CD4-positive, CD25-positive, alpha-beta regulatory T cell (primary cell): ENCODE results near the gene DGKB. TPM values are rescaled to one million over a fixed set of nuclear protein-coding genes. Genes with fewer than 3 reads are reported as not detected.

Experiments
- ATAC-seq, 2 donors: fragments of 150-1000 bp; cut with Tn5 transposase; one replicate each; pipeline ENCODE4 v1.10.0; 2021; ENCODE audit warnings: low read depth in 2 of 2, moderate number of reproducible peaks in 2 of 2, moderate library complexity in 1 of 2
- DNase-seq, 3 donors: peaks; one replicate each; pipeline versions ENCODE4 v3.0.0 to v3.0.0-alpha.2; 2012 to 2022; ENCODE audit warnings: mixed read lengths in 1 of 3
- H3K27ac ChIP-seq: one replicate; pipeline ENCODE4 v1.7.0; 2013; ENCODE audit warnings: mild to moderate bottlenecking, low read length; ENCODE audit not compliant: insufficient read depth, poor library complexity, severe bottlenecking
- H3K27me3 ChIP-seq: one replicate; pipeline ENCODE4 v1.7.0; 2013; ENCODE audit warnings: low read length; ENCODE audit not compliant: control insufficient read depth, insufficient read depth
- H3K36me3 ChIP-seq: one replicate; pipeline ENCODE4 v1.7.0; 2013; ENCODE audit warnings: mild to moderate bottlenecking, low read length, moderate library complexity; ENCODE audit not compliant: control insufficient read depth, insufficient read depth
- H3K4me1 ChIP-seq: 2 replicates; pipeline ENCODE4 v1.7.0; 2013; ENCODE audit warnings: mild to moderate bottlenecking, low read length; ENCODE audit not compliant: insufficient read depth, control insufficient read depth, poor library complexity, severe bottlenecking
- H3K4me3 ChIP-seq: one replicate; pipeline ENCODE4 v1.7.0; 2013; ENCODE audit warnings: low read depth, mild to moderate bottlenecking, low read length, moderate library complexity
- H3K9me3 ChIP-seq, 2 experiments: 1 replicate in 1 of 2; 2 replicates in 1 of 2; pipeline ENCODE4 v1.7.0; 2013; ENCODE audit warnings: low read length in 2 of 2, mild to moderate bottlenecking in 1 of 2, moderate library complexity in 1 of 2; ENCODE audit not compliant: control insufficient read depth in 2 of 2
- H3K27ac Mint-ChIP-seq, 3 donors: one replicate each; pipeline ENCODE4 v1.8.0; 2020 to 2022; ENCODE audit warnings: mild to moderate bottlenecking in 3 of 3, mixed read lengths in 3 of 3, moderate library complexity in 2 of 3
- H3K27me3 Mint-ChIP-seq: one replicate; pipeline ENCODE4 v1.8.0; 2022; ENCODE audit warnings: mild to moderate bottlenecking, mixed read lengths
- H3K36me3 Mint-ChIP-seq: one replicate; pipeline ENCODE4 v1.8.0; 2020; ENCODE audit warnings: mixed read lengths
- H3K4me1 Mint-ChIP-seq, 4 donors: one replicate each; pipeline ENCODE4 v1.8.0; 2020 to 2022; ENCODE audit warnings: mixed read lengths in 4 of 4, mild to moderate bottlenecking in 1 of 4
- H3K4me3 Mint-ChIP-seq, 4 donors: one replicate each; pipeline ENCODE4 v1.8.0; 2020 to 2022; ENCODE audit warnings: mild to moderate bottlenecking in 4 of 4, mixed read lengths in 4 of 4, moderate library complexity in 3 of 4
- H3K9me3 Mint-ChIP-seq, 7 donors: one replicate each; pipeline ENCODE4 v1.8.0; 2020 to 2022; ENCODE audit warnings: mixed read lengths in 7 of 7, mild to moderate bottlenecking in 3 of 7, moderate library complexity in 2 of 7
- polyA plus RNA-seq, 4 donors: library from polyadenylated mRNA; unstranded; fragments of 300-500 nt; fragmentation: Illumina TruSeq; gene quantifications; one replicate each; pipeline ENCODE4 v1.2.3, GENCODE V29; 2021
- total RNA-seq: library from RNA; stranded (reverse); gene quantifications from one replicate; pipeline ENCODE4 v1.2.3, GENCODE V29; 2022

Gene DGKB
- total and polyA plus RNA-seq, 5 donors from 2014 or later = not detected

DNA sequence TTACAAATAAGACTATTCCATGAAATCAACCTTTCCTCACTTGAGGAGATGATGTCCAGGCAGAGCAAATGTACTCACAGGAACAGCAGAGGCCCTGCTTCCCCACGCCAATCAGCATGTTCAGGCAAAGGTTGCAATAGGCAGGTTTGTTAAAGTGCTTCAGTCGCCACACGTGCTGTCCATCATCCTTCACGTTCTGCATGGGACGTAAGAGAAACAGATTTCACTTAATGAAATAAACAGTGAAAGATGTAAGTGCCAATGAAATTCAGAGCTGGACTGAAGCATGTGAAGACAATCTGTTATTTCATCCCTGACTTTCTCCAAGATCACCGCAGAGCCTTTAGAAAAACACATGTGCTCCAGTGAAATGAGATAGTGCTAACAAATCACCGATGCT, 217.4 kb downstream of the DGKB start:
- ATAC-seq = no peak
- no peaks in the 10 kb centered on the region for H3K4me1 Mint-ChIP-seq
- H3K27me3 Mint-ChIP-seq = no peaks in the 10 kb centered on the region

DNA sequence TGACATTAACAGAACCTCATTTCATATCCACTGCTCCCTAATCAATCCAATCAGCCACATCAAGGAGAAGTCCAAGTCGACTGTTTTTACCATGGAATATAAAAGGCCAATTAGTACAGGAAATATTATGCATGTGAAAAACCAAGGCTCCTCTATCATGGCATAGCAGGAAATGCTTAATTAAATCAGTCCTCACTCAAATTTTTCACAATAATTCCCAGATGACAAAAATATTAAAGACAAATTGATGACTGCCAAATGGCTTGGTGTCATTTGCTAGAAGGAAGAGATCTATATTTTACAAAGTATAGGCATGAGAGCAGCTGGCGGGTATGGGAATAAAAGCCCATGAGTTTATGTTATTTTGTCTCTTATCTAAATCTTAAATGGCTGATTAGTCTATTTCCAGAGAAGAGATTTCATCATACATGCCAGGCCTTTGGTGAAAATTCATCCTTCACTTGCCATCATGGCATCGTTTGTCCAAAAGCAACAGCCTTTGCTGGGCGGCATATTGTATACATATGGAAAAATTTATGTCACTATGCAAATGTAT, 219.6 kb downstream of the DGKB start:
- H3K4me1 ChIP-seq = no peaks in the 10 kb centered on the region
- no peaks in the 10 kb centered on the region for H3K9me3 ChIP-seq
- no peak overlapping the region for H3K27ac Mint-ChIP-seq
- H3K36me3 Mint-ChIP-seq = no peaks in the 10 kb centered on the region
- ATAC-seq (no peak), DNase-seq (no peak)
- H3K9me3 Mint-ChIP-seq = peaks cover 0 to 3% (median 0%) of the 10 kb centered on the region in 7 donors
- H3K4me1 Mint-ChIP-seq = no peaks in the 10 kb centered on the region
- H3K27ac ChIP-seq = no peak overlapping the region
- H3K4me3 Mint-ChIP-seq = no peak overlapping the region
- no peaks in the 10 kb centered on the region for H3K36me3 ChIP-seq
- no peaks in the 10 kb centered on the region for H3K27me3 Mint-ChIP-seq
- no peak overlapping the region for H3K4me3 ChIP-seq
- no peaks in the 10 kb centered on the region for H3K27me3 ChIP-seq

More for the DNA sequence above, 217.4 kb downstream of the DGKB start:
- H3K27me3 ChIP-seq = no peaks in the 10 kb centered on the region
- no peak overlapping the region for H3K27ac ChIP-seq
- H3K9me3 Mint-ChIP-seq = no peaks in the 10 kb centered on the region
- H3K27ac Mint-ChIP-seq = no peak overlapping the region
- no peak overlapping the region for H3K4me3 Mint-ChIP-seq
- no peak overlapping the region for H3K4me3 ChIP-seq
- no peaks in the 10 kb centered on the region for H3K9me3 ChIP-seq
- DNase-seq = no peak
- H3K36me3 Mint-ChIP-seq = no peaks in the 10 kb centered on the region
- H3K4me1 ChIP-seq = no peaks in the 10 kb centered on the region
- H3K36me3 ChIP-seq = no peaks in the 10 kb centered on the region

DNA sequence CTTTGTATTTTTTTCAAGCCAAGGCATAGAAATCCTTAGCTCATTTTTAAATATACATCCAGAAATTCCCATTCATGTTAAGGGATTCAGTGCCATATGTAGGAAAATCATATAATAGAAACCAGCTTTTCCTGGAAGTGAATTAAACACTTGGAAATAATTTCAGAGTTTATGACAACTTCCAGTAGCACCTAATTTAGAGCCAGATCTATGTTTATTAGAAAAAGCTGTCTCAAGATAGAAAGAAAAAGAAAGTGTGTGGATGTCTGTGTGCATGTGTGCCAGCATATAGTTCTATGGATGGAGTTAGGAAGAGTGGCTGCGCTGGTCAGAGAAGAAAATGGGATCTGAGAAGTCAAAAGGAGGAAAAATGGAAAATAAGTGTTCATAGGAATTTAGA, 225.7 kb downstream of the DGKB start:
- no peaks in the 10 kb centered on the region for H3K36me3 Mint-ChIP-seq
- no peak overlapping the region for H3K27ac Mint-ChIP-seq
- no peaks in the 10 kb centered on the region for H3K27me3 Mint-ChIP-seq
- no peak overlapping the region for H3K4me3 Mint-ChIP-seq
- H3K36me3 ChIP-seq = no peaks in the 10 kb centered on the region
- H3K9me3 ChIP-seq = no peaks in the 10 kb centered on the region
- no peak overlapping the region for H3K27ac ChIP-seq
- H3K9me3 Mint-ChIP-seq = peaks cover 0 to 11% (median 1%) of the 10 kb centered on the region in 7 donors
- H3K4me1 Mint-ChIP-seq = no peaks in the 10 kb centered on the region
- ATAC-seq = no peak
- DNase-seq = no peak
- H3K4me1 ChIP-seq = no peaks in the 10 kb centered on the region
- no peak overlapping the region for H3K4me3 ChIP-seq
- H3K27me3 ChIP-seq = no peaks in the 10 kb centered on the region

DNA sequence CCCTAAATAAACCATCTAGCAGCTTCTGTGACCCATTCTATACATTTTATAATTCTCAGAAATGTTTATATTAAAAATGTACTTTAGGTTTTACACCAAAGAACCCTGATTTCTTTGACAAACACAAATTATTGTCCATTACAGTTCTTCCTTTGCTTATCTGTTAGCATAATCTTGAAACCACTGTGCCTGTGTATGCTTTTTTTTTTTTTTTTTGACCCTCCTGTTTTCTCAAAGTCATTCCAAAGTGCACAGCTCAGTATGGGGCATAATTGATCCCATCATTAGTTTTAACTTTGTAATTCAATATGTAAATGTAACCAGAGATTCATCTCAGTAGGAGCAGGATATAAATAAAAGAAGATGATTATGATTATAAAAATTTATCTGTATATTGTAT, 229.3 kb downstream of the DGKB start:
- H3K27ac Mint-ChIP-seq = no peak overlapping the region
- Histone ChIP-seq H3K9me3 (no peaks in the 10 kb centered on the region), H3K36me3 (no peaks in the 10 kb centered on the region), H3K4me1 (no peaks in the 10 kb centered on the region), H3K27me3 (no peaks in the 10 kb centered on the region), H3K27ac (no peak overlapping the region), H3K4me3 (no peak overlapping the region)
- ATAC-seq = no peak
- DNase-seq = no peak
- H3K4me1 Mint-ChIP-seq = no peaks in the 10 kb centered on the region
- H3K9me3 Mint-ChIP-seq = peaks cover 1 to 16% (median 2%) of the 10 kb centered on the region in 7 donors
- no peak overlapping the region for H3K4me3 Mint-ChIP-seq
- H3K27me3 Mint-ChIP-seq = no peaks in the 10 kb centered on the region
- H3K36me3 Mint-ChIP-seq = no peaks in the 10 kb centered on the region

DNA sequence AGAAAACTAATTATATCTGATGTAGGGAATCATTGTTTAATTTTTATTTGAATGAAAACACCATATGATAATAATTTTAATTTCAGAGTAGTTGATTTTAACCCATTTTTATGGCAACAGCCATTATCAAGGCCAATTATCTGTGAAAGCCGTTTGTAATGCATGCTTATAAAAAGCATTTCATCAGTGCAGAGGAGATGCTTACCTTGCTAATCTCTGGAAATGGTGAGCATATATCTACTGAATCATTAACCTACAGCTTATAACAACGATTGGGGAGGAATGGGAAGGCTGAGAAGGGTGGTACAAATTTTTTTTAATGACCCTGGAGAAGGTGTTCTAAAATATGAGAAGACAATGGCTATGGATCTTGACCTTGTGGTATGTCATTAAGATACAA, 235.6 kb downstream of the DGKB start:
- H3K27ac Mint-ChIP-seq = no peak overlapping the region
- no peaks in the 10 kb centered on the region for H3K36me3 ChIP-seq
- H3K4me3 Mint-ChIP-seq = no peak overlapping the region
- peaks cover 0 to 17% (median 3%) of the 10 kb centered on the region in 7 donors for H3K9me3 Mint-ChIP-seq
- ATAC-seq = no peak
- no peaks in the 10 kb centered on the region for H3K27me3 Mint-ChIP-seq
- DNase-seq = no peak
- no peaks in the 10 kb centered on the region for H3K4me1 Mint-ChIP-seq
- H3K4me3 ChIP-seq = no peak overlapping the region
- H3K36me3 Mint-ChIP-seq = no peaks in the 10 kb centered on the region
- H3K4me1 ChIP-seq = no peaks in the 10 kb centered on the region
- no peak overlapping the region for H3K27ac ChIP-seq
- H3K9me3 ChIP-seq = no peaks in the 10 kb centered on the region
- no peaks in the 10 kb centered on the region for H3K27me3 ChIP-seq

DNA sequence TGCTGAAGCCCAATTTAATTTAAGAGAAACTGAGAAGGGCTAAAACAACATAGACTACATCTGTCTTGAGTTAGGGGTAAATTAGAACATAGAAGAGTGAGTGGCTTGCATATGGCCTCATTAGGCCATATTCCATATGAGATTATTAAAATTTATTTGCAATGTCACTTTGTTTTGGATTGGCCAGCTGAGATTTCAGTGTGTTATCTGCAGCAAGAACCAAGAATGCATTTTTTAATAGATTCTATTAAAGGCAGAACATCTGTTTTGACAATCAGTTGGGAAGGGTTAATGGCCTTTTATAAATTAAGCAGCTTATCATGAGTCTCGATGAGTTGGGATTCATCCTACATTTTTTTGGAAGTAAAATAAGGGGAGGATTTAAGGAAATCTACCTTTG, 236.2 kb downstream of the DGKB start:
- Mint-ChIP-seq H3K9me3 (peaks cover 0 to 17% (median 3%) of the 10 kb centered on the region in 7 donors), H3K27ac (no peak overlapping the region), H3K4me1 (no peaks in the 10 kb centered on the region), H3K27me3 (no peaks in the 10 kb centered on the region), H3K4me3 (no peak overlapping the region), H3K36me3 (no peaks in the 10 kb centered on the region)
- no peaks in the 10 kb centered on the region for H3K36me3 ChIP-seq
- no peak overlapping the region for H3K4me3 ChIP-seq
- DNase-seq (no peak), ATAC-seq (no peak)
- H3K27me3 ChIP-seq = no peaks in the 10 kb centered on the region
- H3K27ac ChIP-seq = no peak overlapping the region
- no peaks in the 10 kb centered on the region for H3K9me3 ChIP-seq
- H3K4me1 ChIP-seq = no peaks in the 10 kb centered on the region

DNA sequence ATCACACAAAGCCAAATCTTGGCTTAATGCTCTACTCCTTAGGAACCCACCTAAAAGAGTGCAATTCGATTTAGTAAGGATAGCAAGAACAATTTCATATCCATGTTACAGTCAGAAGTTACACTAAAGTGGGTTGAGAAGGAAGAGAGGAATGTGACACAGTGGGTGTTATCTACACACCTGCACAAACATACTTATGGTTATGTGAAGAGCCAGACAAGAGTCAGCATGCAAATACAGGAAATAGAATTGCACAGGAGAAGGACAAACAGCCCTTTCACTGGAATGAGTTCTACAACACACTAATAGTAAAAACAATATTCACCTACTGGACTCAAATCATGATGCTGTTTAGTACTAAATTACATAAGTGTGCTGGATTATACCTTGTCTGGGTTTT, 262.8 kb downstream of the DGKB start:
- Mint-ChIP-seq H3K4me1 (no peaks in the 10 kb centered on the region), H3K9me3 (peaks cover 0 to 13% (median 5%) of the 10 kb centered on the region in 7 donors), H3K36me3 (no peaks in the 10 kb centered on the region), H3K27me3 (no peaks in the 10 kb centered on the region), H3K4me3 (no peak overlapping the region), H3K27ac (no peak overlapping the region)
- DNase-seq (no peak), ATAC-seq (no peak)
- no peaks in the 10 kb centered on the region for H3K4me1 ChIP-seq
- H3K27me3 ChIP-seq = no peaks in the 10 kb centered on the region
- H3K9me3 ChIP-seq = peaks cover 7% of the 10 kb centered on the region in 2 experiments
- no peak overlapping the region for H3K27ac ChIP-seq
- H3K4me3 ChIP-seq = no peak overlapping the region
- no peaks in the 10 kb centered on the region for H3K36me3 ChIP-seq

DNA sequence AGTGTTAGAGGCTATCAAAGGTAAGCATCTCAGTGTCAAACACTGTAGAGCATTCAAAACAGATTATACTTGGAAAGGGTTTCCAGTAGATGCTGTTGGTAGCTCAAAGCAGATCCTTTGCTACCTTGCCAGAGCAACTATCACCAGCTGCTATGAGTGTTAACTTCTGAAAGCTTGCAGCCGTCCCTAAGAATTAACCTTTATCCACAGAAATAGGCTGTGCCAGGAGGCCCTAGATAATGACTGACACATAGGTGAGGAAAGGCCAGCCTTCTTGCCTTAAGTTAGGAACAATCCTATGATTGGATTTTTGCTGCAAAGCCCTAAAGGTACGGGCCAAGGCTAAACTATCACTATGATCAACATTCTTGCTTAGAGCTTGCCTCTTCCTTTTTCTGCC, 263.2 kb downstream of the DGKB start:
- no peak for DNase-seq
- H3K4me3 Mint-ChIP-seq = no peak overlapping the region
- no peak overlapping the region for H3K4me3 ChIP-seq
- H3K9me3 ChIP-seq = peaks cover 3 to 6% of the 10 kb centered on the region in 2 experiments
- H3K27ac Mint-ChIP-seq = no peak overlapping the region
- no peak overlapping the region for H3K27ac ChIP-seq
- H3K4me1 Mint-ChIP-seq = no peaks in the 10 kb centered on the region
- peaks cover 0 to 9% (median 5%) of the 10 kb centered on the region in 7 donors for H3K9me3 Mint-ChIP-seq
- H3K36me3 Mint-ChIP-seq = no peaks in the 10 kb centered on the region
- no peak for ATAC-seq
- no peaks in the 10 kb centered on the region for H3K27me3 Mint-ChIP-seq
- no peaks in the 10 kb centered on the region for H3K4me1 ChIP-seq
- no peaks in the 10 kb centered on the region for H3K27me3 ChIP-seq
- H3K36me3 ChIP-seq = no peaks in the 10 kb centered on the region
